Measurements from ENCODE around the gene PACS1.

- TF ChIP-seq CTCF (IDR thresholded peaks at IDR 0.05; ENCODE audit: low read length) (no peak), EZH2phosphoT487 (IDR thresholded peaks at IDR 0.05; ENCODE audit: low read length) (no peak), EZH2 (optimal IDR thresholded peaks at IDR 0.05; ENCODE audit: low read depth, low read length) (no peak)
These were observed 30.3 kb upstream of the PACS1 start for GRCh38 chr11:66039765-66040164.

Measured in MM.1S (cell line).